Endodermal cell (in vitro differentiated cells): ENCODE results near the gene TMEFF1. TPM values are rescaled to one million over a fixed set of nuclear protein-coding genes. Genes with fewer than 3 reads are reported as not detected.

Source experiments
- DNase-seq: peaks from one replicate; pipeline ENCODE4 v3.0.0-alpha.2; 2017
- H3K27ac ChIP-seq: 2 replicates; pipeline ENCODE4 v1.5.1; 2013; ENCODE audit warnings: mild to moderate bottlenecking, low read depth, low read length, moderate library complexity
- H3K27me3 ChIP-seq: 2 replicates; pipeline ENCODE4 v1.6.1; 2013; ENCODE audit warnings: mild to moderate bottlenecking, low read length, moderate library complexity; ENCODE audit not compliant: insufficient read depth, control insufficient read depth, poor library complexity, severe bottlenecking
- H3K36me3 ChIP-seq: 2 replicates; pipeline ENCODE4 v1.7.0; 2013; ENCODE audit warnings: mild to moderate bottlenecking, low read length, moderate library complexity; ENCODE audit not compliant: control insufficient read depth, insufficient read depth
- H3K4me1 ChIP-seq: one replicate; pipeline ENCODE4 v1.7.0; 2013; ENCODE audit warnings: low read length; ENCODE audit not compliant: control insufficient read depth, insufficient read depth
- H3K4me3 ChIP-seq: 2 replicates; pipeline ENCODE4 v1.5.1; 2013; ENCODE audit warnings: mild to moderate bottlenecking, low read length, moderate library complexity
- H3K9ac ChIP-seq: 2 replicates; pipeline ENCODE4 v1.6.1; 2013; ENCODE audit warnings: mild to moderate bottlenecking, low read length, moderate library complexity; ENCODE audit not compliant: poor library complexity, severe bottlenecking; ENCODE audit errors: extremely low read depth
- H3K9me3 ChIP-seq: 2 replicates; pipeline ENCODE4 v1.6.1; 2013; ENCODE audit warnings: mild to moderate bottlenecking, low read length, moderate library complexity; ENCODE audit not compliant: control insufficient read depth
- H3K27ac Mint-ChIP-seq: 2 replicates; pipeline ENCODE4 v1.8.0; 2020; ENCODE audit warnings: mixed read lengths
- H3K27me3 Mint-ChIP-seq: 2 replicates; pipeline ENCODE4 v1.8.0; 2021; ENCODE audit warnings: mild to moderate bottlenecking, mixed read lengths; ENCODE audit not compliant: insufficient read depth
- H3K36me3 Mint-ChIP-seq: 2 replicates; pipeline ENCODE4 v1.8.0; 2020; ENCODE audit warnings: low read depth, mixed read lengths
- H3K4me1 Mint-ChIP-seq: 2 replicates; pipeline ENCODE4 v1.8.0; 2020; ENCODE audit warnings: mixed read lengths
- H3K4me3 Mint-ChIP-seq: 2 replicates; pipeline ENCODE4 v1.8.0; 2020; ENCODE audit warnings: mild to moderate bottlenecking, moderate library complexity, mixed read lengths
- H3K9me3 Mint-ChIP-seq: 2 replicates; pipeline ENCODE4 v1.8.0; 2020; ENCODE audit warnings: mild to moderate bottlenecking, mixed read lengths
- WGBS, 2 experiments: methylation state at CpG; one replicate each; pipeline versions ENCODE4 v1.1.5 to v1.1.7; 2013; ENCODE audit warnings: missing lambda C conversion rate in 2 of 2, mixed read lengths in 1 of 2; ENCODE audit not compliant: insufficient coverage in 1 of 2, insufficient read length in 1 of 2; 5-methylcytosine and 5-hydroxymethylcytosine counted together
- total RNA-seq, 2 donors: library from RNA; stranded (reverse); fragmentation: NEBNext Ultra II Directional in 1 of 2; extraction: Animal tissue kit (Norgen Biotek cat#: 25700) in 1 of 2; gene quantifications; 2 replicates in 1 of 2; 3 replicates in 1 of 2; pipeline ENCODE4 v1.2.1, GENCODE V29; 2021
- TF ChIP-seq, protein P1 (sequence below): fragments of 200-600 bp; sonication (generic); conservative IDR thresholded peaks from 2 replicates; pipeline ENCODE4 v1.5.0; 2021; ENCODE audit warnings: antibody characterized with exemption, mild to moderate bottlenecking

Gene TMEFF1
- total RNA-seq, 2 donors from 2014 or later, result 67.5 to 111 TPM

DNA sequence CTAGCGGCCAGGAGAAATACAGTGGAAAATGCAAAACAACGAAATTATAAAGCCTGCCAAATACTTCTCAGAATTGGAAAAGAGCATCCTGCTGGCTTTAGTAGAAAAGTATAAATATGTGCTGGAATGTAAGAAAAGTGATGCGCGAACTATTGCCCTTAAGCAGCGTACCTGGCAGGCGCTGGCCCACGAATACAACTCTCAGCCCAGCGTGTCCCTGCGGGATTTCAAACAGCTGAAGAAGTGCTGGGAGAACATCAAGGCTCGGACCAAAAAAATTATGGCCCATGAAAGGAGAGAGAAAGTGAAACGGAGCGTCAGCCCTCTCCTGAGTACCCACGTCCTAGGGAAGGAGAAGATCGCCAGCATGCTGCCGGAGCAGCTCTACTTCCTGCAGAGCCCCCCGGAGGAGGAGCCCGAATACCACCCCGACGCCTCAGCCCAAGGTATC, 31.0 kb upstream of the TMEFF1 start:
- H3K4me3 Mint-ChIP-seq, result no peak overlapping the region
- H3K9me3 Mint-ChIP-seq, result no peaks in the 10 kb centered on the region
- no peak overlapping the region for H3K9ac ChIP-seq
- TF ChIP-seq, protein P1, sequence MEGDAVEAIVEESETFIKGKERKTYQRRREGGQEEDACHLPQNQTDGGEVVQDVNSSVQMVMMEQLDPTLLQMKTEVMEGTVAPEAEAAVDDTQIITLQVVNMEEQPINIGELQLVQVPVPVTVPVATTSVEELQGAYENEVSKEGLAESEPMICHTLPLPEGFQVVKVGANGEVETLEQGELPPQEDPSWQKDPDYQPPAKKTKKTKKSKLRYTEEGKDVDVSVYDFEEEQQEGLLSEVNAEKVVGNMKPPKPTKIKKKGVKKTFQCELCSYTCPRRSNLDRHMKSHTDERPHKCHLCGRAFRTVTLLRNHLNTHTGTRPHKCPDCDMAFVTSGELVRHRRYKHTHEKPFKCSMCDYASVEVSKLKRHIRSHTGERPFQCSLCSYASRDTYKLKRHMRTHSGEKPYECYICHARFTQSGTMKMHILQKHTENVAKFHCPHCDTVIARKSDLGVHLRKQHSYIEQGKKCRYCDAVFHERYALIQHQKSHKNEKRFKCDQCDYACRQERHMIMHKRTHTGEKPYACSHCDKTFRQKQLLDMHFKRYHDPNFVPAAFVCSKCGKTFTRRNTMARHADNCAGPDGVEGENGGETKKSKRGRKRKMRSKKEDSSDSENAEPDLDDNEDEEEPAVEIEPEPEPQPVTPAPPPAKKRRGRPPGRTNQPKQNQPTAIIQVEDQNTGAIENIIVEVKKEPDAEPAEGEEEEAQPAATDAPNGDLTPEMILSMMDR, result no peak
- H3K27me3 ChIP-seq, result no peaks in the 10 kb centered on the region
- H3K36me3 Mint-ChIP-seq, result peaks cover 24% of the 10 kb centered on the region
- H3K4me3 ChIP-seq, result no peak overlapping the region
- WGBS, 2 experiments, result 93 to 94% methylated on average over 16 to 19 of the region's 19 CpGs
- DNase-seq, result peak; percentile 58
- H3K4me1 ChIP-seq, result no peaks in the 10 kb centered on the region
- peaks cover 4% of the 10 kb centered on the region for H3K4me1 Mint-ChIP-seq
- H3K9me3 ChIP-seq, result no peaks in the 10 kb centered on the region
- H3K27me3 Mint-ChIP-seq, result no peaks in the 10 kb centered on the region
- no peak overlapping the region for H3K27ac Mint-ChIP-seq
- H3K36me3 ChIP-seq, result peaks cover 10% of the 10 kb centered on the region
- no peak overlapping the region for H3K27ac ChIP-seq

DNA sequence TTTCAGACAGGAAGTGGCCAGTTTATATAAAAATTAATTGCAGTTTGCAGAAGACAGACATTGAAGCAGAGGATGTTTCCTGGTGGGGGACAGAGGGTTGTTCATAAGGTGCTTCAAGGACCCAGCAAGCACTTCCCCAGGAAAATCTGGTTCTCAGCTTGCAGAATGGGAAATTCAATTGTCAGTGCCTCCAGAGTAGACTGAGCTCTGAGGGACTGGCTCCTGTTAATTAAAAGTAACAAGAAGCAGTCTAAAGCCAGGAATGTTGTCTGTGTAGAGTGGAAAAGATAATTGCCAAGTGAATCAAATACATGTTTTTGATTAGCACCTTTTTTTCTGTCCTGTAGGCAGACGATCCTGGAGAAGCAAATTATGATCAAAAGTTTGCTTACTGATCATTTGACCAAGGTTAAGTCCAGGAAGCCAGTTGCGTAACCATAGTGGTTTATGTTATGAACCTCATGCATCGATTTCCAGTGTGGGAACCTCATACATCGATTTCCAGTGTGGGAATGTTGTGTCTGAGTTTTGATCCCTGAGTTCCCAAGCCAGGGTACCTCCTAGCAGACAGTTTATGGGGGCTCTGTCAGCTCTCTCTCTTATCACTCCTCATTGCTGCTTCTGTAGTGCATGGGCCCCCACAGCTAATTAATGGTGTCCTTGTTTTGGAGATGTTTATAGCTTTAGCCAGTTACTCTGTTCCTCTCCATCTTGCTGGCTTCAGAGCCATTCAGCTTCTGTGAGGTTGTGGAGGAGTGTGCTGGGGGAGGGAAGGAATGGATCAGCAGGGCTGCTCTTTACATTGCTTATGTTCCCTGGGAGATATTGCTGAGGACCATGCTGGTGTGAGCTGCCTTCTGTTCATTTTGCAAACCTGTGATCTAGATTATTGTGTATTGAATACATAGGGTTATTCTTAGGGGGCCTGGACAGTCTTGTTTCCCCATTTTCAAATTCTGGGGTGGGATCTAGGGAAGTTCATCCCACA, 28.9 kb upstream of the TMEFF1 start:
- DNase-seq, result no peak
- Histone ChIP-seq H3K27ac (no peak overlapping the region), H3K36me3 (peaks cover 12% of the 10 kb centered on the region), H3K9me3 (no peaks in the 10 kb centered on the region), H3K9ac (no peak overlapping the region), H3K4me1 (no peaks in the 10 kb centered on the region), H3K27me3 (no peaks in the 10 kb centered on the region), H3K4me3 (no peak overlapping the region)
- peaks cover 25% of the 10 kb centered on the region for H3K36me3 Mint-ChIP-seq
- no peaks in the 10 kb centered on the region for H3K9me3 Mint-ChIP-seq
- WGBS, 2 experiments, result 75 to 82% methylated on average over 3 to 4 of the region's 4 CpGs
- no peak overlapping the region for H3K4me3 Mint-ChIP-seq
- H3K27ac Mint-ChIP-seq, result peak overlapping the region; percentile 11
- no peaks in the 10 kb centered on the region for H3K27me3 Mint-ChIP-seq
- peaks cover 4% of the 10 kb centered on the region for H3K4me1 Mint-ChIP-seq
- TF ChIP-seq, protein P1, result no peak

DNA sequence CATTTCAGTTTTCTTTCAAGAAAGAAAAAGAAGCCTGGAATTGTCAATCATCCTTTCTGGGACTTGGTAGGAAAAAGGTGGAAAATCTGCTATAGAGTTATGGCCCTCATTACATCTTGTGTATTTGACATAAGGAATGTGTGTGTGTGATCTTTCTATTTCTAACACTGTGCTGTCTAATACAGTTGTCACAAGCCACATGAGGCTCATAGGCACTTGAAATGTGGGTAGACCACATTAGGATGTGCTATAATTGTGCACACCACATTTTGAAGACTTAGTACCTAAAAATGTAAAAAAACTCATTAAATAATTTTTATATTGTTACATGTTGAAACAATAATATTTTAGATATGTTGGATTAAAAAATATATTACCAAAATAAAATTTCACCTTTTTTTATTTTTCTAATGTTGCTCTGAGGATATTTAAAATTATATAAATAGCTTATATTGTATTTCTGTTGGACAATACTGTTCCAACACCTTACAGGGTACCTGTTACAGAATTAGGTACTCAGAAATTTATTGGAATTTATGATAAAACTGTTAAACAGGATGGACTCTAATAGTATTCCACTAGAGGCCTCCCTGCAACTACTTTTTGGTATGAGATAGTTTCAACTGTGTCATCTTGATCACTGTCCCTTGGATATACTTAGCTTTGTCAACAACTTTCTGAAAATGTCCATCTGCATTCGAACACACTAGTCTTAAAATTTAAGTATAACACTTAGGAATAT, 27.6 kb upstream of the TMEFF1 start:
- WGBS, 2 experiments, result no CpG with 5 or more reads among the region's 1 CpG
- Mint-ChIP-seq H3K9me3 (no peaks in the 10 kb centered on the region), H3K27ac (no peak overlapping the region), H3K27me3 (no peaks in the 10 kb centered on the region), H3K4me3 (no peak overlapping the region), H3K4me1 (peaks cover 4% of the 10 kb centered on the region), H3K36me3 (peaks cover 19% of the 10 kb centered on the region)
- H3K27me3 ChIP-seq, result no peaks in the 10 kb centered on the region
- H3K9me3 ChIP-seq, result no peaks in the 10 kb centered on the region
- peaks cover 14% of the 10 kb centered on the region for H3K36me3 ChIP-seq
- no peak overlapping the region for H3K27ac ChIP-seq
- TF ChIP-seq, protein P1, result no peak
- no peaks in the 10 kb centered on the region for H3K4me1 ChIP-seq
- H3K9ac ChIP-seq, result no peak overlapping the region
- H3K4me3 ChIP-seq, result no peak overlapping the region
- DNase-seq, result no peak
